ENCODE results near the gene ODF4. TPM values are rescaled to one million over a fixed set of nuclear protein-coding genes. Genes with fewer than 3 reads are reported as not detected.

The ODF4 gene
- total and polyA plus RNA-seq, 10 of the 15 experiments (the other 5 are each of a cell fraction or from before 2014, with no cell fraction given), result not detected

GRCh38 chr17:8387914-8388651 is 48.4 kb downstream of the ODF4 start:
- CTCF ChIA-PET, result interaction anchor here (1.9 kb wide), 1 partner anchor 11 kb away, joined by 9 read pairs; the partner anchor contains the start of gene KRABD2
- no peaks in the 10 kb centered on the region for H3K27me3 ChIP-seq (replicated peaks in 1 of 2; ENCODE audit: control insufficient read depth in 2 of 2, insufficient read depth in 2 of 2, low read length in 1 of 2)
- no peak overlapping the region for H2AFZ ChIP-seq (ENCODE audit: control insufficient read depth, low read depth, low read length)
- no peak for ATAC-seq
- H4K20me1 ChIP-seq (ENCODE audit: control insufficient read depth, insufficient read depth), result no peaks in the 10 kb centered on the region
- RAD21 ChIA-PET (ENCODE audit: unreplicated experiment), result interaction anchor here (1.6 kb wide), 1 partner anchor 12 kb away, joined by 4 read pairs; the partner anchor contains the start of gene KRABD2
- no peak overlapping the region for H3K4me3 ChIP-seq
- in situ Hi-C loops (cut with MboI) (no loop called here), intact Hi-C loops (cut with micrococcal nuclease; ENCODE audit: unreplicated experiment) (loop anchor here (10.0 kb wide), 1 partner anchor 357 kb away; the partner anchor contains the start of gene CCDC42)
- TF ChIP-seq E4F1 (IDR thresholded peaks at IDR 0.05; ENCODE audit: borderline replicate concordance, partially characterized antibody), result no peak
- no peak for TF ChIP-seq MYC (IDR thresholded peaks at IDR 0.05; ENCODE audit: insufficient read depth, insufficient read length, insufficient replicate concordance, low read length, severe bottlenecking)
- no peak for TF ChIP-seq SUZ12 (IDR thresholded peaks at IDR 0.05; ENCODE audit: unreplicated experiment)
- TF ChIP-seq CBX5 (IDR thresholded peaks at IDR 0.05; ENCODE audit: low read depth), result no peak
- no peak for TF ChIP-seq NR2C1 (IDR thresholded peaks at IDR 0.05)
- POLR2A ChIA-PET, result no interaction called here
- no peaks in the 10 kb centered on the region for H3K36me3 ChIP-seq (ENCODE audit: control insufficient read depth in 2 of 2, insufficient read depth in 2 of 2, low read length in 1 of 2)
- H3K27ac ChIP-seq (ENCODE audit: control insufficient read depth, insufficient read depth), result no peak overlapping the region
- WGBS (ENCODE audit: insufficient coverage, insufficient replicate concordance, low lambda C conversion rate, missing lambda C conversion rate), result 94% methylated on average over 7 of the region's 7 CpGs
- H3K4me1 ChIP-seq (ENCODE audit: control insufficient read depth, insufficient read depth, low read length), result no peaks in the 10 kb centered on the region
- no peak for DNase-seq (ENCODE audit: low read depth, low spot score)
- H3K79me2 ChIP-seq (ENCODE audit: control insufficient read depth, insufficient read depth, low read length), result peaks cover 7% of the 10 kb centered on the region
- no peak overlapping the region for H3K9ac ChIP-seq (ENCODE audit: control insufficient read depth, insufficient read depth, low read length)
- no peak for FAIRE-seq
- SMC1A ChIA-PET (ENCODE audit: uncharacterized antibody, unreplicated experiment), result no interaction called here
- H3K4me2 ChIP-seq (ENCODE audit: control insufficient read depth, insufficient read depth), result no peak overlapping the region
- no peaks in the 10 kb centered on the region for H3K9me3 ChIP-seq (replicated peaks; ENCODE audit: control insufficient read depth, insufficient read depth, low read length)
- no TSS peak for BruUV-seq (replicated peaks)
